Measurements from ENCODE around the gene GCK. TPM values are rescaled to one million over a fixed set of nuclear protein-coding genes. Genes with fewer than 3 reads are reported as not detected.

Gene GCK
- total RNA-seq, 1 experiment from 2014 or later: not detected

GRCh38 chr7:44196450-44196872 is 7.2 kb upstream of the GCK start:
- CTCF ChIA-PET: interaction anchor here (0.9 kb wide), 1 partner anchor 124 kb away, joined by 3 read pairs; no protein-coding TSS in a partner anchor
- POLR2A ChIA-PET (ENCODE audit: low non-redundant PET): no interaction called here
- Histone ChIP-seq H3K27me3 (replicated peaks; ENCODE audit: insufficient read depth, low read depth, low read length, poor library complexity) (no peaks in the 10 kb centered on the region), H3K36me3 (ENCODE audit: insufficient read depth, low read length, poor library complexity, severe bottlenecking) (no peaks in the 10 kb centered on the region), H3K4me3 (ENCODE audit: low read depth, low read length, poor library complexity, severe bottlenecking) (no peak overlapping the region), H3K4me1 (ENCODE audit: insufficient read depth, low read length, poor library complexity, severe bottlenecking) (no peaks in the 10 kb centered on the region), H3K9me3 (ENCODE audit: low read depth, low read length, poor library complexity, severe bottlenecking) (no peaks in the 10 kb centered on the region), H3K27ac (ENCODE audit: low read depth, low read length, poor library complexity, severe bottlenecking) (no peak overlapping the region)
- no TSS peak for BruUV-seq (replicated peaks)
- TF ChIP-seq EZH2 (IDR thresholded peaks at IDR 0.05; ENCODE audit: borderline replicate concordance, low read depth, low read length, poor library complexity, severe bottlenecking) (no peak), CTCF (conservative IDR thresholded peaks at IDR 0.05; ENCODE audit: low read depth, low read length) (peak; percentile 71)
- intact Hi-C loops (cut with micrococcal nuclease; ENCODE audit: unreplicated experiment): loop anchor here (5.0 kb wide), 1 partner anchor 124 kb away; no protein-coding TSS in a partner anchor
- peak; percentile 64 for DNase-seq (ENCODE audit: low spot score)

- Histone ChIP-seq H3K4me3 (ENCODE audit: low read depth, low read length, poor library complexity, severe bottlenecking) (no peak overlapping the region), H3K9me3 (ENCODE audit: low read depth, low read length, poor library complexity, severe bottlenecking) (no peaks in the 10 kb centered on the region), H3K27me3 (replicated peaks; ENCODE audit: insufficient read depth, low read depth, low read length, poor library complexity) (no peaks in the 10 kb centered on the region), H3K27ac (ENCODE audit: low read depth, low read length, poor library complexity, severe bottlenecking) (no peak overlapping the region), H3K36me3 (ENCODE audit: insufficient read depth, low read length, poor library complexity, severe bottlenecking) (no peaks in the 10 kb centered on the region), H3K4me1 (ENCODE audit: insufficient read depth, low read length, poor library complexity, severe bottlenecking) (no peaks in the 10 kb centered on the region)
- intact Hi-C loops (cut with micrococcal nuclease; ENCODE audit: unreplicated experiment): loop anchor here (5.0 kb wide), 1 partner anchor 124 kb away; no protein-coding TSS in a partner anchor
- no peak for DNase-seq (ENCODE audit: low spot score)
- POLR2A ChIA-PET (ENCODE audit: low non-redundant PET): no interaction called here
- BruUV-seq (replicated peaks): no TSS peak
- CTCF ChIA-PET: interaction anchor here (0.9 kb wide), 1 partner anchor 123 kb away, joined by 3 read pairs; no protein-coding TSS in a partner anchor
- no peak for TF ChIP-seq EZH2 (IDR thresholded peaks at IDR 0.05; ENCODE audit: borderline replicate concordance, low read depth, low read length, poor library complexity, severe bottlenecking)
- no peak for TF ChIP-seq CTCF (conservative IDR thresholded peaks at IDR 0.05; ENCODE audit: low read depth, low read length)
Observed at GRCh38 chr7:44195889-44196288, 6.7 kb upstream of the GCK start.

GRCh38 chr7:44194562-44195145 is 5.4 kb upstream of the GCK start:
- TF ChIP-seq EZH2 (IDR thresholded peaks at IDR 0.05; ENCODE audit: borderline replicate concordance, low read depth, low read length, poor library complexity, severe bottlenecking): no peak
- no peak for TF ChIP-seq CTCF (conservative IDR thresholded peaks at IDR 0.05; ENCODE audit: low read depth, low read length)
- H3K9me3 ChIP-seq (ENCODE audit: low read depth, low read length, poor library complexity, severe bottlenecking): no peaks in the 10 kb centered on the region
- H3K27ac ChIP-seq (ENCODE audit: low read depth, low read length, poor library complexity, severe bottlenecking): no peak overlapping the region
- no peak for DNase-seq (ENCODE audit: low spot score)
- H3K27me3 ChIP-seq (replicated peaks; ENCODE audit: insufficient read depth, low read depth, low read length, poor library complexity): no peaks in the 10 kb centered on the region
- BruUV-seq (replicated peaks): no TSS peak
- no peaks in the 10 kb centered on the region for H3K4me1 ChIP-seq (ENCODE audit: insufficient read depth, low read length, poor library complexity, severe bottlenecking)
- H3K36me3 ChIP-seq (ENCODE audit: insufficient read depth, low read length, poor library complexity, severe bottlenecking): no peaks in the 10 kb centered on the region
- ChIA-PET CTCF (no interaction called here), POLR2A (ENCODE audit: low non-redundant PET) (no interaction called here)
- intact Hi-C loops (cut with micrococcal nuclease; ENCODE audit: unreplicated experiment): loop anchor here (5.0 kb wide), 1 partner anchor 122 kb away; no protein-coding TSS in a partner anchor
- H3K4me3 ChIP-seq (ENCODE audit: low read depth, low read length, poor library complexity, severe bottlenecking): no peak overlapping the region
